ENCODE measurements around the gene TAF6. TPM values are rescaled to one million over a fixed set of nuclear protein-coding genes. Genes with fewer than 3 reads are reported as not detected.
"Not testable (repeated sequence)": the region's sequence is repeated elsewhere in the genome, so short reads cannot be mapped to it uniquely, and the experiment has no call there.

The TAF6 gene
- total and polyA plus RNA-seq, 5 donors from 2014 or later, result 17.9 to 47.1 (median 23.2) TPM

DNA sequence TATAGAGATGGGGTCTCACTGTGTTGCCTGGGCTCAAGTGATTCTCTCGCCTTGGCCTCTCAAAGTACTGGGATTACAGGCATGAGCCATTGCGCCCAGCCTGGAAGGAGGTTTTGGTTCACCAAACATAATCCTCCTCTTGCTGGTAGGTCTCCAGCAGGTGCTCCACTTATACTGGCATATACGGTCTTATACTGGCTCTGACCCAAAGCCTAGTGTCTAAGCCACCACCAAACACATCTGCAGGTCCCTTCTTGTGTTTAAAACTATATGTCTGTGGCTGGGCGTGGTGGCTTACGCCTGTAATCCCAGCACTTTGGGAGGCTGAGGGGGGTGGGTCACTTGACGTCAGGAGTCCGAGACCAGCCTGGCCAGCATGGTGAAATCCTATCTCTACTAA is 13.0 kb upstream of the TAF6 start:
- DNase-seq, result no peak
- H3K36me3 Mint-ChIP-seq, result no peaks in the 10 kb centered on the region
- H3K4me3 Mint-ChIP-seq, result peak overlapping the region in 1 of 4 donors; percentile 22
- Histone ChIP-seq H3K27ac (ENCODE audit: insufficient read depth, low read length, poor library complexity, severe bottlenecking) (no peak overlapping the region), H3K27me3 (ENCODE audit: control insufficient read depth, insufficient read depth, low read length) (no peaks in the 10 kb centered on the region), H3K4me1 (ENCODE audit: control insufficient read depth, insufficient read depth, low read length, poor library complexity, severe bottlenecking) (peaks cover 16% of the 10 kb centered on the region), H3K4me3 (ENCODE audit: low read depth, low read length) (no peak overlapping the region), H3K36me3 (ENCODE audit: control insufficient read depth, insufficient read depth, low read length) (no peaks in the 10 kb centered on the region), H3K9me3 (ENCODE audit: control insufficient read depth in 2 of 2, low read length in 2 of 2) (no peaks in the 10 kb centered on the region)
- peaks cover 8% of the 10 kb centered on the region for H3K27me3 Mint-ChIP-seq
- no peak overlapping the region for H3K27ac Mint-ChIP-seq
- H3K9me3 Mint-ChIP-seq, result no peaks in the 10 kb centered on the region
- peaks cover 0 to 15% (median 11%) of the 10 kb centered on the region in 4 donors for H3K4me1 Mint-ChIP-seq
- ATAC-seq (ENCODE audit: low read depth in 2 of 2), result no peak

DNA sequence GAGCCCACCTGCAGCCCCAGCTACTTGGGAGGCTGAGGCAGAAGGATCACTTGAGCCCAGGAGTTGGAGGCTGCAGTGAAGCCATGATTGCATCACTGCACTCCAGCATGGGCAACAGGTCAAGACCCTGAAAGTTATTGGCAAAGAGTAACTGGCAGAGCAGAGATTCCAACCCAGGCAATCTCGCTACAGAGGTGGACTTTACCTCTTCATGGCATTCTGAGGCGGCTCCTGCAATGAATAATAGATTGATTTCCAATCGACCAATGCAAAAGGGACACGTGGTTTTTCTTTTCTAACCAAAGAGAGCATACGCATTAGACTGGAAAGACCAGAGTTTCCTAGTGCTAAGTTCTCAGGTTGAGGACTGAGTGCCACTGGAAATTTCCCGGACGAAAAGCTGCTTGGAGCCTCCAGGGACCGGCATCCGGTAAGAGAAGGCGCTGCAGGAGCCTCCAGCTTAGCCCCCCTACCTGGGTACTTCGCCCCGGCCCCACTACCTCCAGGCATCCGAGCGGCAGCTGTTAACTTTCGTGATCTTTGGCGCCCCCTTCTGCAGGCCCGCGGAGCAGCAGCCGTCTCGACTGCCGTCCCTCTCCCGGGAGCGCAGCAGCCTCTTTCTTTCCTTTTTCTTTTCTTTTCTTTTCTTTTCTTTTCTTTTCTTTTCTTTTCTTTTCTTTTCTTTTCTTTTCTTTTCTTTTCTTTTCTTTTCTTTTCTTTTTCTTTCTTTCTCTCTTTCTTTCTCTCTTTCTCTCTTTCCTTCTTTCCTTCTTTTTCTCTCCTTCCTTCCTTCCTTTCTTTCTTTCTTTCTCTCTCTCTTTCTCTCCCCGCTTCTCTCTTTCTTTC is 11.7 kb upstream of the TAF6 start:
- H3K27me3 Mint-ChIP-seq, result peaks cover 8% of the 10 kb centered on the region
- Histone ChIP-seq H3K27me3 (ENCODE audit: control insufficient read depth, insufficient read depth, low read length) (no peaks in the 10 kb centered on the region), H3K9me3 (ENCODE audit: control insufficient read depth in 2 of 2, low read length in 2 of 2) (no peaks in the 10 kb centered on the region), H3K27ac (ENCODE audit: insufficient read depth, low read length, poor library complexity, severe bottlenecking) (no peak overlapping the region), H3K36me3 (ENCODE audit: control insufficient read depth, insufficient read depth, low read length) (no peaks in the 10 kb centered on the region), H3K4me1 (ENCODE audit: control insufficient read depth, insufficient read depth, low read length, poor library complexity, severe bottlenecking) (peaks cover 22% of the 10 kb centered on the region), H3K4me3 (ENCODE audit: low read depth, low read length) (no peak overlapping the region)
- no peak for ATAC-seq (ENCODE audit: low read depth in 2 of 2)
- no peaks in the 10 kb centered on the region for H3K9me3 Mint-ChIP-seq
- peaks cover 0 to 26% (median 16%) of the 10 kb centered on the region in 4 donors for H3K4me1 Mint-ChIP-seq
- no peaks in the 10 kb centered on the region for H3K36me3 Mint-ChIP-seq
- DNase-seq, result peak; percentile 75 to 80 (median 75)
- no peak overlapping the region for H3K27ac Mint-ChIP-seq
- peak overlapping the region in 3 of 4 donors; percentile 36 to 96 (median 68) for H3K4me3 Mint-ChIP-seq

DNA sequence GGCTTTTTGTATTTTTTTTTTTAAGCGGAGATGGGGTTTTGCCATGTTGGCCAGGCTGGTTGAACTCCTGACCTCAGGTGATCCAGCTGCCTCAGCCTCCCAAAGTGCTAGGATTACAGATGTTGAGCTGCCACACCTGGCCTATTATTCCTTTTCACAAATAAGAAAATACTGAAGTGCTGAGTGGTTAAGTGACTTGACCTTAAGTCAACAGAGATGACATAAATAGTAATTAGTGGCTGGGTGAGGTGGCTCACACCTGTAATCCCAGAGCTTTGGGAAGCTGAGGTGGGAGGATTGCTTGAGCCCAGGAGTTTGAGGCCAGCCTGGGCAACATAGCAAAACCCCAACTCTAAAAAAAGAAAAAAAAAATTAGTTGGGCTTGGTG is 11.1 kb upstream of the TAF6 start:
- not testable (repeated sequence) for H3K27me3 Mint-ChIP-seq; H3K9me3 Mint-ChIP-seq; H3K36me3 Mint-ChIP-seq; H3K4me3 ChIP-seq (ENCODE audit: low read depth, low read length); H3K27ac ChIP-seq (ENCODE audit: insufficient read depth, low read length, poor library complexity, severe bottlenecking); H3K27me3 ChIP-seq (ENCODE audit: control insufficient read depth, insufficient read depth, low read length); H3K27ac Mint-ChIP-seq; H3K9me3 ChIP-seq (ENCODE audit: control insufficient read depth in 2 of 2, low read length in 2 of 2); ATAC-seq (ENCODE audit: low read depth in 2 of 2); DNase-seq; H3K36me3 ChIP-seq (ENCODE audit: control insufficient read depth, insufficient read depth, low read length)
- Mint-ChIP-seq H3K4me1 (peaks cover 0 to 32% (median 18%) of the 10 kb centered on the region in 4 donors), H3K4me3 (peak overlapping the region in 1 of 4 donors; percentile 68)
- peaks cover 28% of the 10 kb centered on the region for H3K4me1 ChIP-seq (ENCODE audit: control insufficient read depth, insufficient read depth, low read length, poor library complexity, severe bottlenecking)

DNA sequence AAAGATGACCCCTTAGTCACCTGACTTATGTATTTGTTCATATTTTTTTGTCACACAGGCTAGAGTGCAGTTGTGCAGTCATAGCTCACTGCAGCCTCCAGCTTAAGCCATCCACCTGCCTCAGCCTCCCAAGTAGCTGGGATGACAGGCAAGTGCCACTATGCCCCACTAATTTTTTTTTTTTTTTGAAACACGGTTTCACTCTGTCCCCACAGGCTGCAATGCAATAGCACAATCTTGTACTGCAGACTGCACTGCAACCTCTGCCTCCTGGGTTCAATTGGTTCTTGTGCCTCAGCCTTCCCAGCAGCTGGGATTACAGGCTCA is 9.4 kb upstream of the TAF6 start:
- ATAC-seq (ENCODE audit: low read depth in 2 of 2), result no peak
- DNase-seq, result peak in 1 of 3 donors; percentile 11
- Mint-ChIP-seq H3K4me1 (peaks cover 0 to 44% (median 26%) of the 10 kb centered on the region in 4 donors), H3K9me3 (no peaks in the 10 kb centered on the region), H3K4me3 (peak overlapping the region; percentile 83 to 97 (median 84)), H3K36me3 (no peaks in the 10 kb centered on the region), H3K27me3 (peaks cover 8% of the 10 kb centered on the region), H3K27ac (peak overlapping the region in 2 of 3 donors; percentile 80 to 85)
- Histone ChIP-seq H3K27ac (ENCODE audit: insufficient read depth, low read length, poor library complexity, severe bottlenecking) (no peak overlapping the region), H3K4me3 (ENCODE audit: low read depth, low read length) (no peak overlapping the region), H3K9me3 (ENCODE audit: control insufficient read depth in 2 of 2, low read length in 2 of 2) (no peaks in the 10 kb centered on the region), H3K36me3 (ENCODE audit: control insufficient read depth, insufficient read depth, low read length) (no peaks in the 10 kb centered on the region), H3K27me3 (ENCODE audit: control insufficient read depth, insufficient read depth, low read length) (no peaks in the 10 kb centered on the region), H3K4me1 (ENCODE audit: control insufficient read depth, insufficient read depth, low read length, poor library complexity, severe bottlenecking) (peaks cover 37% of the 10 kb centered on the region)

DNA sequence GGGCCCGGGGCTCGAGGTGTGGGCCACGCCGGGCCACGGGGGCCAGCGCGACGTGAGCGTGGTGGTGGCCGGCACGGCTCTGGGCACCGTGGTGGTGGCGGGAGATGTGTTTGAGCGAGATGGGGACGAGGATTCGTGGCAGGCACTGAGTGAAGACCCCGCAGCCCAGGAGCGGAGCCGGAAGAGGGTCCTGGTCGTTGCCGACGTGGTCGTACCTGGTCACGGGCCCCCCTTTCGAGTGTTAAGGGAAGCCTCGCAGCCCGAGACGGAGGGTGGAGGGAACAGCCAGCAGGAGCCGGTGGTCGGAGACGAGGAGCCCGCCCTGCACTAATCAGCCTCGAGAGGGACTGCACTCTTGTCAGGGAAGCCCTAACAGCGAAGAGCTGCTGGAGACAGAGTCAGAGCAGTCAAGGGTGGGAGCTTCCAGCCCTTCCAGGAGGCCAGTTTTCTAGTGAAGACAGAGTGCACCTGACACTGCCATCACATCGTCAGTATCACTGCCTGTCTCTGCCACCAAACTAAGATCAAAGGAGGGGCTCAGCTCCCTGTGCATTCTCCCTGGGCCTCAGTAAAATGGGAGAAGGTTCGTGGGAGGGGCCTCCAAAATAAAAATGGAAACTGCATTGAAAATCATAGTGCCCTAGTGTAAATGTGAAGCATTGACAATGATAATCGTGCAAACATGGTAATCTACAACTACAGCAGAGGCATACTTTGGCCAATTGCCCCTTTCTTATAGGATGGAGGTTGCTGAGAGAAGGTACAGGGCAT is 8.9 kb upstream of the TAF6 start:
- no peak for ATAC-seq (ENCODE audit: low read depth in 2 of 2)
- peak overlapping the region; percentile 32 for H3K4me3 ChIP-seq (ENCODE audit: low read depth, low read length)

DNA sequence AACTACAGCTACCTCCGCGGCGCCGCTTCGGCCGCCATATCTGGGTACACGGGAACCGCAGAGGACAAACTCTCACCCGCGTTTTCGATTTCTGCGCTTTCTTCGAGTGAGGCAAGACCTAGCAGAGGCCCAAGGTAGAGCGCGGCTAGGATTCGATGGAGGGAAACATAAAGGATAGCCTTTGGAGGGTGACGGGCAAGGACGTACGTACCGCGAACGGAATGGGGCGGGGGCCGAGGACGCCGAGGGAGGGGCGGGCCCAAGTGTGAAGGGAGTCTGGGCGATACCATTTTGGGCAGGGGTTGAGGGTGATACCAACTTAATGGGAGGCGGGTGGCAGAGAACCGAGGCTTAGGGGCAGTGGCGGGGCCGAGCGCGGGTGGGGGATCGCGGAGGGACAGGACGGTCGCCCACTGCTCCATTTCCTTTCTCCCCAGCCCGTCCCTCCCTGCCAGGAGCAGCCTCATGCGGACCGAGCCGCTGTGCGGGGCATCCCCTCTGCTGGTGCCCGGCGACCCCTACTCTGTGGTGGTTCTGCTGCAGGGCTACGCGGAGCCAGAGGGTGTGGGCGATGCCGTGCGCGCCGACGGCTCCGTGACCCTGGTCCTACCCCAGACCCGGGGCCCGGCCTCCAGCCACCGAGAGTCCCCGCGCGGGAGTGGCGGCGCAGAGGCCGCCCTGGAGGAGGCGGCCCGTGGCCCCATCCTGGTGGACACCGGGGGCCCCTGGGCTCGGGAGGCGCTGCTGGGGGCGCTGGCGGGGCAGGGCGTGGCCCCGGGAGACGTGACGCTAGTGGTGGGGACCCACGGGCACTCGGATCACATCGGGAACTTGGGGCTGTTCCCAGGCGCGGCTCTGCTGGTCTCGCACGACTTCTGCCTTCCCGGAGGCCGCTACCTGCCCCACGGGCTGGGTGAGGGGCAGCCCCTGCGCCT is 8.0 kb upstream of the TAF6 start, which contains the start of gene MBLAC1:
MBLAC1 (plus strand) TSS at position 37 of the 935 bp plus-strand sequence; CDS start at position 466, 429 bp downstream.
- H3K27ac Mint-ChIP-seq, result peak within 1 kb of the TSS; percentile 99 to 100 (median 99)
- Histone ChIP-seq H3K27ac (ENCODE audit: insufficient read depth, low read length, poor library complexity, severe bottlenecking) (peak within 1 kb of the TSS; percentile 97), H3K27me3 (ENCODE audit: control insufficient read depth, insufficient read depth, low read length) (no peaks in the 10 kb centered on the region), H3K4me3 (ENCODE audit: low read depth, low read length) (peak within 1 kb of the TSS; percentile 84), H3K4me1 (ENCODE audit: control insufficient read depth, insufficient read depth, low read length, poor library complexity, severe bottlenecking) (peaks cover 37% of the 10 kb centered on the region), H3K36me3 (ENCODE audit: control insufficient read depth, insufficient read depth, low read length) (peaks cover 5% of the 10 kb centered on the region), H3K9me3 (ENCODE audit: control insufficient read depth in 2 of 2, low read length in 2 of 2) (no peaks in the 10 kb centered on the region)
- peaks cover 0 to 41% (median 24%) of the 10 kb centered on the region in 4 donors for H3K4me1 Mint-ChIP-seq
- no peaks in the 10 kb centered on the region for H3K27me3 Mint-ChIP-seq
- DNase-seq, result peak; percentile 86 to 96 (median 93)
- peak; percentile 80 to 83 for ATAC-seq (ENCODE audit: low read depth in 2 of 2)
- no peaks in the 10 kb centered on the region for H3K36me3 Mint-ChIP-seq
- no peaks in the 10 kb centered on the region for H3K9me3 Mint-ChIP-seq
- H3K4me3 Mint-ChIP-seq, result peak within 1 kb of the TSS; percentile 97 to 100 (median 99)

More for the DNA sequence above, 8.9 kb upstream of the TAF6 start:
- Histone ChIP-seq H3K36me3 (ENCODE audit: control insufficient read depth, insufficient read depth, low read length) (no peaks in the 10 kb centered on the region), H3K27me3 (ENCODE audit: control insufficient read depth, insufficient read depth, low read length) (no peaks in the 10 kb centered on the region), H3K27ac (ENCODE audit: insufficient read depth, low read length, poor library complexity, severe bottlenecking) (peak overlapping the region; percentile 97), H3K9me3 (ENCODE audit: control insufficient read depth in 2 of 2, low read length in 2 of 2) (no peaks in the 10 kb centered on the region), H3K4me1 (ENCODE audit: control insufficient read depth, insufficient read depth, low read length, poor library complexity, severe bottlenecking) (peaks cover 37% of the 10 kb centered on the region)
- no peaks in the 10 kb centered on the region for H3K9me3 Mint-ChIP-seq
- H3K36me3 Mint-ChIP-seq, result no peaks in the 10 kb centered on the region
- peaks cover 0 to 44% (median 26%) of the 10 kb centered on the region in 4 donors for H3K4me1 Mint-ChIP-seq
- peaks cover 8% of the 10 kb centered on the region for H3K27me3 Mint-ChIP-seq
- peak overlapping the region; percentile 83 to 97 (median 84) for H3K4me3 Mint-ChIP-seq
- H3K27ac Mint-ChIP-seq, result peak overlapping the region; percentile 76 to 85 (median 80)
- DNase-seq, result peak in 2 of 3 donors; percentile 18 to 43

All from CD4-positive, CD25-positive, alpha-beta regulatory T cell (primary cell).